Peyer's patch (tissue), 4 donors: ENCODE measurements around the gene TRAPPC5.

ENCODE experiments used
- POLR2A ChIP-seq, 2 donors: fragments of 450-650 bp; IDR thresholded peaks; one replicate each; pipeline ENCODE4 v1.5.1; 2017; ENCODE audit warnings: antibody characterized with exemption in 2 of 2, mild to moderate bottlenecking in 2 of 2, moderate library complexity in 2 of 2
- TF ChIP-seq, protein P1 (sequence below), 6 experiments: fragments of 450-650 bp in 4 of 6; fragments of 200-600 bp in 2 of 6; sonication (generic) in 1 of 6; IDR thresholded peaks; one replicate each; pipeline ENCODE4 v1.5.1; 2017 to 2019; ENCODE audit warnings: antibody characterized with exemption in 6 of 6, mild to moderate bottlenecking in 3 of 6, moderate library complexity in 1 of 6

DNA sequence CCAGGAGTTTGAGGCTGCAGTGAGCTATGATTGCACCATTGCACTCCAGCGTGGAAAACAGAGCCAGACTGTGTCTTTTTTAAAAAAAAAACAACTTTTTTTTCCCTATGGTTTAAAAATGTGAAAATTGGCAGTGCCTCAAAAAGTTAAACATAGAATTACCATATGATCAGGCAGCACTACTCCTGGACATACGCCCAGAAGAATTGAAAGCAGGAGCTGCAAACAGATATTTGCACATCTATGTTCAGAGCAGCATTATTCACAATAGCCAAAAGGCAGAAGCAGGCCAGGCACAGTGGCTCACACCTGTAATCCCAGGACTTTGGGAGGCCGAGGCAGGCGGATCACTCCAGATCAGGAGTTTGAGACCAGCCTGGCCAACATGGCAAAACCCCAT lies 15.6 kb upstream of the TRAPPC5 start:
- TF ChIP-seq POLR2A (IDR thresholded peaks at IDR 0.05): no peak
- TF ChIP-seq, protein P1, sequence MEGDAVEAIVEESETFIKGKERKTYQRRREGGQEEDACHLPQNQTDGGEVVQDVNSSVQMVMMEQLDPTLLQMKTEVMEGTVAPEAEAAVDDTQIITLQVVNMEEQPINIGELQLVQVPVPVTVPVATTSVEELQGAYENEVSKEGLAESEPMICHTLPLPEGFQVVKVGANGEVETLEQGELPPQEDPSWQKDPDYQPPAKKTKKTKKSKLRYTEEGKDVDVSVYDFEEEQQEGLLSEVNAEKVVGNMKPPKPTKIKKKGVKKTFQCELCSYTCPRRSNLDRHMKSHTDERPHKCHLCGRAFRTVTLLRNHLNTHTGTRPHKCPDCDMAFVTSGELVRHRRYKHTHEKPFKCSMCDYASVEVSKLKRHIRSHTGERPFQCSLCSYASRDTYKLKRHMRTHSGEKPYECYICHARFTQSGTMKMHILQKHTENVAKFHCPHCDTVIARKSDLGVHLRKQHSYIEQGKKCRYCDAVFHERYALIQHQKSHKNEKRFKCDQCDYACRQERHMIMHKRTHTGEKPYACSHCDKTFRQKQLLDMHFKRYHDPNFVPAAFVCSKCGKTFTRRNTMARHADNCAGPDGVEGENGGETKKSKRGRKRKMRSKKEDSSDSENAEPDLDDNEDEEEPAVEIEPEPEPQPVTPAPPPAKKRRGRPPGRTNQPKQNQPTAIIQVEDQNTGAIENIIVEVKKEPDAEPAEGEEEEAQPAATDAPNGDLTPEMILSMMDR (IDR thresholded peaks at IDR 0.05): no peak
